Measurements from ENCODE around the gene CAMKK1. TPM values are rescaled to one million over a fixed set of nuclear protein-coding genes. Genes with fewer than 3 reads are reported as not detected.

Gene CAMKK1
- total and polyA plus RNA-seq, 2 experiments from 2014 or later, result 4.3 to 7.1 TPM

DNA sequence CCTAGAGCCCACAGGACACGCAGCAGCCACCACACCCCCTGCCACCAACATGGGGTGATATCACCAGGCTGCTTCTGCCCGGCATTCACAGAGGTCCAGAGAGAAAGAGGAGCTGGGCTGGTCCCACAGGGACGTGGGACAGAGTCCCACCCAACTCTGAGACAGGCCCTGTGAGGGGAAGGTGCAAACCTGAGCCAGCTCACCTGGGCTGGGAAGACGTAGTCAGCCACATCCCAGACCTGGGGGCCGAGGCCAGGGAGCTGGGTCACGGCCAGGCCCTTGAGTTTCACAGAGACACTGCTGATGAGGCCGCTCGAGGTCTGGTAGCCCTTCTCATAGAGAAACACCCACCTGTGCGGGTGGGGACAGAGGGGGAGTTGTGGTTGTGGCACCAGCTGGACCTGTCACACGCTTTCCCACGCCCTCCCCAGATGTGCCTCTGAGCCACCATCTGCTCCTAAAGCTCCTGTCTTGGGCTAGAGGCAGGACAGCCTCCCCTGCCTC lies 12.2 kb upstream of the CAMKK1 start:
- no peaks in the 10 kb centered on the region for H3K79me2 ChIP-seq (replicated peaks; ENCODE audit: insufficient read depth)
- no peaks in the 10 kb centered on the region for H3F3A ChIP-seq (replicated peaks; ENCODE audit: low read depth)
- no peaks in the 10 kb centered on the region for H3K9me2 ChIP-seq (ENCODE audit: insufficient read depth)
- Mint-ChIP-seq H3K27me3 (ENCODE audit: insufficient read depth, low read depth, poor library complexity) (peaks cover 9% of the 10 kb centered on the region), H3K4me3 (no peak overlapping the region), H3K27ac (no peak overlapping the region), H3K9me3 (no peaks in the 10 kb centered on the region), H3K36me3 (ENCODE audit: low read depth) (no peaks in the 10 kb centered on the region), H3K4me1 (peaks cover 17% of the 10 kb centered on the region)
- peaks cover 13% of the 10 kb centered on the region for H3K4me1 ChIP-seq (ENCODE audit: insufficient read depth)
- no peaks in the 10 kb centered on the region for H4K20me1 ChIP-seq (replicated peaks; ENCODE audit: insufficient read depth)
- no peaks in the 10 kb centered on the region for H3K36me3 ChIP-seq (ENCODE audit: insufficient read depth)
- H3K4me3 ChIP-seq, result no peak overlapping the region
- 0 out of 2 replicates have a peak overlapping the region, but pooled peaks have one; percentile 14 for H2AFZ ChIP-seq
- DNase-seq (ENCODE audit: low spot score) (no peak), ATAC-seq (peak; percentile 14)
- H3K4me2 ChIP-seq, result peak overlapping the region; percentile 67; the same call in 1 of the 2 replicates
- TF ChIP-seq ZNF331 (CRISPR knock-in tag; IDR thresholded peaks at IDR 0.05; ENCODE audit: low read depth), result no peak
- TF ChIP-seq, protein P1, sequence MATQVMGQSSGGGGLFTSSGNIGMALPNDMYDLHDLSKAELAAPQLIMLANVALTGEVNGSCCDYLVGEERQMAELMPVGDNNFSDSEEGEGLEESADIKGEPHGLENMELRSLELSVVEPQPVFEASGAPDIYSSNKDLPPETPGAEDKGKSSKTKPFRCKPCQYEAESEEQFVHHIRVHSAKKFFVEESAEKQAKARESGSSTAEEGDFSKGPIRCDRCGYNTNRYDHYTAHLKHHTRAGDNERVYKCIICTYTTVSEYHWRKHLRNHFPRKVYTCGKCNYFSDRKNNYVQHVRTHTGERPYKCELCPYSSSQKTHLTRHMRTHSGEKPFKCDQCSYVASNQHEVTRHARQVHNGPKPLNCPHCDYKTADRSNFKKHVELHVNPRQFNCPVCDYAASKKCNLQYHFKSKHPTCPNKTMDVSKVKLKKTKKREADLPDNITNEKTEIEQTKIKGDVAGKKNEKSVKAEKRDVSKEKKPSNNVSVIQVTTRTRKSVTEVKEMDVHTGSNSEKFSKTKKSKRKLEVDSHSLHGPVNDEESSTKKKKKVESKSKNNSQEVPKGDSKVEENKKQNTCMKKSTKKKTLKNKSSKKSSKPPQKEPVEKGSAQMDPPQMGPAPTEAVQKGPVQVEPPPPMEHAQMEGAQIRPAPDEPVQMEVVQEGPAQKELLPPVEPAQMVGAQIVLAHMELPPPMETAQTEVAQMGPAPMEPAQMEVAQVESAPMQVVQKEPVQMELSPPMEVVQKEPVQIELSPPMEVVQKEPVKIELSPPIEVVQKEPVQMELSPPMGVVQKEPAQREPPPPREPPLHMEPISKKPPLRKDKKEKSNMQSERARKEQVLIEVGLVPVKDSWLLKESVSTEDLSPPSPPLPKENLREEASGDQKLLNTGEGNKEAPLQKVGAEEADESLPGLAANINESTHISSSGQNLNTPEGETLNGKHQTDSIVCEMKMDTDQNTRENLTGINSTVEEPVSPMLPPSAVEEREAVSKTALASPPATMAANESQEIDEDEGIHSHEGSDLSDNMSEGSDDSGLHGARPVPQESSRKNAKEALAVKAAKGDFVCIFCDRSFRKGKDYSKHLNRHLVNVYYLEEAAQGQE (IDR thresholded peaks at IDR 0.05; ENCODE audit: unreplicated experiment), result no peak
- TF ChIP-seq, protein P2, sequence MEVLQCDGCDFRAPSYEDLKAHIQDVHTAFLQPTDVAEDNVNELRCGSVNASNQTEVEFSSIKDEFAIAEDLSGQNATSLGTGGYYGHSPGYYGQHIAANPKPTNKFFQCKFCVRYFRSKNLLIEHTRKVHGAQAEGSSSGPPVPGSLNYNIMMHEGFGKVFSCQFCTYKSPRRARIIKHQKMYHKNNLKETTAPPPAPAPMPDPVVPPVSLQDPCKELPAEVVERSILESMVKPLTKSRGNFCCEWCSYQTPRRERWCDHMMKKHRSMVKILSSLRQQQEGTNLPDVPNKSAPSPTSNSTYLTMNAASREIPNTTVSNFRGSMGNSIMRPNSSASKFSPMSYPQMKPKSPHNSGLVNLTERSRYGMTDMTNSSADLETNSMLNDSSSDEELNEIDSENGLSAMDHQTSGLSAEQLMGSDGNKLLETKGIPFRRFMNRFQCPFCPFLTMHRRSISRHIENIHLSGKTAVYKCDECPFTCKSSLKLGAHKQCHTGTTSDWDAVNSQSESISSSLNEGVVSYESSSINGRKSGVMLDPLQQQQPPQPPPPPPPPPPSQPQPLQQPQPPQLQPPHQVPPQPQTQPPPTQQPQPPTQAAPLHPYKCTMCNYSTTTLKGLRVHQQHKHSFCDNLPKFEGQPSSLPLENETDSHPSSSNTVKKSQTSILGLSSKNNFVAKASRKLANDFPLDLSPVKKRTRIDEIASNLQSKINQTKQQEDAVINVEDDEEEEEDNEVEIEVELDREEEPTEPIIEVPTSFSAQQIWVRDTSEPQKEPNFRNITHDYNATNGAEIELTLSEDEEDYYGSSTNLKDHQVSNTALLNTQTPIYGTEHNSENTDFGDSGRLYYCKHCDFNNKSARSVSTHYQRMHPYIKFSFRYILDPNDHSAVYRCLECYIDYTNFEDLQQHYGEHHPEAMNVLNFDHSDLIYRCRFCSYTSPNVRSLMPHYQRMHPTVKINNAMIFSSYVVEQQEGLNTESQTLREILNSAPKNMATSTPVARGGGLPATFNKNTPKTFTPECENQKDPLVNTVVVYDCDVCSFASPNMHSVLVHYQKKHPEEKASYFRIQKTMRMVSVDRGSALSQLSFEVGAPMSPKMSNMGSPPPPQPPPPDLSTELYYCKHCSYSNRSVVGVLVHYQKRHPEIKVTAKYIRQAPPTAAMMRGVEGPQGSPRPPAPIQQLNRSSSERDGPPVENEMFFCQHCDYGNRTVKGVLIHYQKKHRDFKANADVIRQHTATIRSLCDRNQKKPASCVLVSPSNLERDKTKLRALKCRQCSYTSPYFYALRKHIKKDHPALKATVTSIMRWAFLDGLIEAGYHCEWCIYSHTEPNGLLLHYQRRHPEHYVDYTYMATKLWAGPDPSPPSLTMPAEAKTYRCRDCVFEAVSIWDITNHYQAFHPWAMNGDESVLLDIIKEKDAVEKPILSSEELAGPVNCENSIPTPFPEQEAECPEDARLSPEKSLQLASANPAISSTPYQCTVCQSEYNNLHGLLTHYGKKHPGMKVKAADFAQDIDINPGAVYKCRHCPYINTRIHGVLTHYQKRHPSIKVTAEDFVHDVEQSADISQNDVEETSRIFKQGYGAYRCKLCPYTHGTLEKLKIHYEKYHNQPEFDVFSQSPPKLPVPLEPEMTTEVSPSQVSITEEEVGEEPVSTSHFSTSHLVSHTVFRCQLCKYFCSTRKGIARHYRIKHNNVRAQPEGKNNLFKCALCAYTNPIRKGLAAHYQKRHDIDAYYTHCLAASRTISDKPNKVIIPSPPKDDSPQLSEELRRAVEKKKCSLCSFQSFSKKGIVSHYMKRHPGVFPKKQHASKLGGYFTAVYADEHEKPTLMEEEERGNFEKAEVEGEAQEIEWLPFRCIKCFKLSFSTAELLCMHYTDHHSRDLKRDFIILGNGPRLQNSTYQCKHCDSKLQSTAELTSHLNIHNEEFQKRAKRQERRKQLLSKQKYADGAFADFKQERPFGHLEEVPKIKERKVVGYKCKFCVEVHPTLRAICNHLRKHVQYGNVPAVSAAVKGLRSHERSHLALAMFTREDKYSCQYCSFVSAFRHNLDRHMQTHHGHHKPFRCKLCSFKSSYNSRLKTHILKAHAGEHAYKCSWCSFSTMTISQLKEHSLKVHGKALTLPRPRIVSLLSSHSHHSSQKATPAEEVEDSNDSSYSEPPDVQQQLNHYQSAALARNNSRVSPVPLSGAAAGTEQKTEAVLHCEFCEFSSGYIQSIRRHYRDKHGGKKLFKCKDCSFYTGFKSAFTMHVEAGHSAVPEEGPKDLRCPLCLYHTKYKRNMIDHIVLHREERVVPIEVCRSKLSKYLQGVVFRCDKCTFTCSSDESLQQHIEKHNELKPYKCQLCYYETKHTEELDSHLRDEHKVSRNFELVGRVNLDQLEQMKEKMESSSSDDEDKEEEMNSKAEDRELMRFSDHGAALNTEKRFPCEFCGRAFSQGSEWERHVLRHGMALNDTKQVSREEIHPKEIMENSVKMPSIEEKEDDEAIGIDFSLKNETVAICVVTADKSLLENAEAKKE (CRISPR knock-in tag; IDR thresholded peaks at IDR 0.05), result no peak
- no peak for TF ChIP-seq EZH2 (IDR thresholded peaks at IDR 0.05; ENCODE audit: low read depth, unreplicated experiment)
- H3K27ac ChIP-seq (ENCODE audit: low read depth), result no peak overlapping the region
- no peaks in the 10 kb centered on the region for H3K27me3 ChIP-seq (ENCODE audit: insufficient read depth)

Measured in GM23338 (cell line).